Mucosa of rectum (tissue), 2 donors: ENCODE measurements around the gene C1QTNF12.

Source experiments
- H3K27ac ChIP-seq, 2 donors: one replicate each; pipeline ENCODE4 v1.7.0; 2013; ENCODE audit warnings: inconsistent platforms in 2 of 2, low read depth in 2 of 2, low read length in 2 of 2
- H3K27me3 ChIP-seq, 2 donors: one replicate each; pipeline ENCODE4 v1.7.0; 2013; ENCODE audit warnings: low read length in 2 of 2; ENCODE audit not compliant: control insufficient read depth in 2 of 2, insufficient read depth in 2 of 2
- H3K36me3 ChIP-seq, 2 donors: one replicate each; pipeline ENCODE4 v1.7.0; 2013; ENCODE audit warnings: low read length in 2 of 2; ENCODE audit not compliant: control insufficient read depth in 2 of 2, insufficient read depth in 2 of 2
- H3K4me1 ChIP-seq, 2 donors: one replicate each; pipeline ENCODE4 v1.7.0; 2013; ENCODE audit warnings: low read length in 2 of 2, mild to moderate bottlenecking in 1 of 2; ENCODE audit not compliant: control insufficient read depth in 2 of 2, insufficient read depth in 2 of 2
- H3K4me3 ChIP-seq, 2 donors: one replicate each; pipeline ENCODE4 v1.7.0; 2013; ENCODE audit warnings: low read length in 2 of 2
- H3K9ac ChIP-seq, 2 donors: one replicate each; pipeline ENCODE4 v1.7.0; 2013; ENCODE audit warnings: low read length in 2 of 2, low read depth in 1 of 2, mild to moderate bottlenecking in 1 of 2
- H3K9me3 ChIP-seq, 2 donors: one replicate each; pipeline ENCODE4 v1.7.0; 2013; ENCODE audit warnings: low read length in 2 of 2; ENCODE audit not compliant: control insufficient read depth in 2 of 2
- donor health status: healthy.
- donor health status: Normal muscosa, but diverticular disease.

Gene C1QTNF12

DNA sequence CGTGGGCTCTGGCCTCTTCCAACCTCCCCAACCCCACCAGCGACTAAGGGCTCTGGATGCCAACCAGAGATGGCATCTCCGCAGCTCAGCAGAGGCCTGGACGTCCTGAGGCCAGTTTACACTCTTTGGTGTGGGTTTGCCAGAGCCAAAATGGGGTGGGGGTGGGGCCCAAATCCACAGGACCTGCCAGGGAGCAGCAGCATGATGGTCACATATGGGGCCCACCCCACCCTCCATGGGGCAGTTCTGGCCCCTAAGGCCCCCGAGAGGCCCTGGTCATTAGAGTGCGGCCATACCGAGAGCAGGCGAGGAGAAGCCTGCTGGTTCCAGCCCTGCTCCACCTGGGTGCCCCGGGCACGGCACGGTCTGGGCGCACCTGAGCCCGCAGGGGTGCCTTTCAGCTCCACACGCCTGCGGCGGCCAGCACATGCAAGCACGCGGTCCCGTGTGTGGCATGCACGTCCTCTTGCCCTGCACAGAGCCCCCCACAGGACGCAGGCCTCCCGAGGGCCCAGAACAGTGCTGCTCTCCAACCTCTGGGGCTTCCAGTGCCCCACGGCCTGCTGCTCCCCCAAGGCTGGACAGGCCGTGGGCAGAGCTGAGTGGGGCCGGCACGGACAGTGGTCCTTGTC is 4.8 kb downstream of the C1QTNF12 start:
- no peaks in the 10 kb centered on the region for H3K36me3 ChIP-seq
- H3K9ac ChIP-seq, result no peak overlapping the region
- H3K4me1 ChIP-seq, result peaks cover 9 to 15% of the 10 kb centered on the region in 2 donors
- peaks cover 26 to 34% of the 10 kb centered on the region in 2 donors for H3K27me3 ChIP-seq
- H3K9me3 ChIP-seq, result no peaks in the 10 kb centered on the region
- H3K27ac ChIP-seq, result no peak overlapping the region
- no peak overlapping the region for H3K4me3 ChIP-seq

DNA sequence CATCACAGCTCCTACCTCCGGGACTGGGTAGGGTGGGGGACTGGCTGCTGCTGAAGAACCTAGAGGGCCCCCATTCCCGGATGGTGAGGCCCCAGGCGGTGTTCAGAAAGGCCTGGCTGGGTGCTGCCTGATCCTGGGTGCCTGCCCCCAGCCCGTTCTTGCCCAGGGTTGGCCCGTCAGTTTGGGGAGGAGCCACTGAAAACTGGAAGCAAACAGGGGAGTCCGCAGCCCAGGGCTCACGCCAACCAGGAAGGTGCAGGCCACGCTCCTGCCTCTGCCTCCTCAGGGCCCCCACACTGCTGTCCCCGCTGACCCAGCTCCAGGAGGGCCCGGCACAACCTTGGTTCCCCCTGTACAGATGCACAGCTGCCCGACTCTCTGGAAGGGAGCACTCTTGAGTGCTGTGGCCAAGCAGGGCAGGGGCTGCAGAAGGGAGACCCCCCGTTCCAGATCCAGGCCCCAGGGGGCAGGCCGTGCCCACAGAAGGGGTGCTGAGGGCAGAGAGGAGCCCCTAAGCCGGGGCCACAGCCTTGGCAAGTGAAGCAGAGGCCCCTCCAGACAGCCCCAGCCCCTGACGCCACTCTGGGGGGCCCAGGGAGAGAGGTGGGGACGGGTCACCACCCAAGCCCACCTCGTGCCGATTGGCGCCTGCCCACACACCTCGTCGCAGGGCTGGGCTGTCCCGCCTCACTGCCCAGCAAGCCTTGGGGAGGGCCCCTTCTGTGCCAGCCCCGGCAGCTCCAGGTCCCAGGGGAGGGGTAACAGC is 5.5 kb downstream of the C1QTNF12 start:
- H3K27me3 ChIP-seq, result peaks cover 23 to 39% of the 10 kb centered on the region in 2 donors
- H3K4me1 ChIP-seq, result peaks cover 9 to 15% of the 10 kb centered on the region in 2 donors
- H3K4me3 ChIP-seq, result no peak overlapping the region
- no peaks in the 10 kb centered on the region for H3K9me3 ChIP-seq
- no peak overlapping the region for H3K9ac ChIP-seq
- no peaks in the 10 kb centered on the region for H3K36me3 ChIP-seq
- no peak overlapping the region for H3K27ac ChIP-seq

DNA sequence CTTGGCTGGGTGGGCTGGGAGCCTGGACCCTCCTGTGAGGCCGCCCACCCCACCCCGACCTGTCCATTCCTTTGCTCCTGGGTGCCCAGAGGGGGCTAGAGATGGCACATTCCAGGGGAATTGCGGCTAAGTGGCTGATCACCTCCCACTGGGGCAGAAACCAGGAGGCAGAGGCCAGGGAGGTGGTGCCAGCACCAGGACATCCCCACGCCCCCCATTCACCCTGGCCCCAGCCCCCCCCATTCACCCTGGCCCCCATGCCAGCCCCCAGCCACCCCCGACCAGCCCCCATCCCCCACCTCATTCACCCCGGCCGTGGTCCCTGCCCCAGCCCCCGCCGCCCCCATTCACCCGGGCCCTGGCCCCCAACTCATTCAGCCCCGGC is 6.2 kb downstream of the C1QTNF12 start:
- Histone ChIP-seq H3K4me3 (no peak overlapping the region), H3K27me3 (peaks cover 23 to 35% of the 10 kb centered on the region in 2 donors), H3K4me1 (peaks cover 9 to 15% of the 10 kb centered on the region in 2 donors), H3K27ac (no peak overlapping the region), H3K9me3 (no peaks in the 10 kb centered on the region), H3K36me3 (no peaks in the 10 kb centered on the region), H3K9ac (no peak overlapping the region)

DNA sequence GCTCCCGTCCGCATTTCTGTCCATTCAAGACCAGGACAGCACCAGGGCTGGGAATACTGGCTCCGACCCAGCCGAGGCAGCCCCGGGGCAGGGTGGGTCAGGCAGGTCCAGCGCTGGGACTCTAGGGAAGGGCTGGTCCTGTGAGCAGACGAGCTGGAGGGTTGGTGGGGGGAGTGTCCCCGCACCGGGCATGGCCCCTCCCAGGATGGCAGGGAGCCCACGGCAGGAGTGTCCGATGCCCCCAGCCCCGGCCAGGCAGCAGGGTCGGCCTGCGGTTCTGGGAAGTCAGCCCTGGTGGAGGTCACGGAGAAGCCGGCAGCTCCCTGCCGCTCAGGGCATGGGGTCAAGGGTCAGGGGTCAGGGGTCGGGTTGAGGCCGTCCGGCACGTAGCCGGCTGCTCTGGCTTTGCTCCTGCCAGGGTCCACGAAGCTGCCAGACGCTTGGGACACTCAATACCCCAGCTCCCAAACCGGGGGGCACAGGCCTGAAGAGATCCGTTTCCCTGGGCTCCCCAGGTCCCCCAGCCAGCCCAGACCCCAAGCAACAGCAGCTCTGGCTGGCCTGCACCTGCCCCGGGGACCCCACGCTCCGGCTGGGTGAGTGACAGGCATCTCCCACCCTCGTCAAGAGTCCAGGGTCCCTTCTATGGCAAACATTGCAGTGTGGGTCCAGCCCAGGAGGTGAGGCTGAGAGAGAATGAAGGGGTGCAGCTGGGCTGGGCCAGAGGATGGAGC is 6.7 kb downstream of the C1QTNF12 start:
- Histone ChIP-seq H3K4me3 (no peak overlapping the region), H3K9me3 (no peaks in the 10 kb centered on the region), H3K4me1 (peaks cover 9 to 15% of the 10 kb centered on the region in 2 donors), H3K36me3 (no peaks in the 10 kb centered on the region), H3K27me3 (peaks cover 23 to 33% of the 10 kb centered on the region in 2 donors), H3K27ac (no peak overlapping the region), H3K9ac (no peak overlapping the region)

DNA sequence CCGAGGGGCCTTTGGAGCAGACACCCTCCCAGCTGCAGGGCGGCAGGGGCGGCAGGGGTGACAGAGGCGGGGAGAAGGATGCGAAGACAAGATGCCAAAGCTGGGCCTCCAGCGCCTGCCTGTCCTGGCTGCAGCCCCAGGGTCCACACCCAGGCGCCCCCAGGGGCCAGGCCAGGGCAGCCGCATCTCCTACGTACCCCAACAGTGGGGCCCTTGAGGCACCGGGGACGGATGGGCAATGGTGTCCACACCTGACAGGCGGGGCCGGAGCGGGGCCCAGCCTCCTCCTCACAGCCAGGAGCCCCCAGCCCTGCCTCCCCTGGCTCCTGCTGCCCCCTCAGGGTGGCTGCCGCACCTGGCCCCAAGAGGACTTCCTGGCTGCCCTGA is 7.3 kb downstream of the C1QTNF12 start:
- no peak overlapping the region for H3K4me3 ChIP-seq
- peaks cover 23 to 33% of the 10 kb centered on the region in 2 donors for H3K27me3 ChIP-seq
- H3K9ac ChIP-seq, result no peak overlapping the region
- peaks cover 0 to 1% of the 10 kb centered on the region in 2 donors for H3K36me3 ChIP-seq
- H3K4me1 ChIP-seq, result peaks cover 9 to 13% of the 10 kb centered on the region in 2 donors
- no peaks in the 10 kb centered on the region for H3K9me3 ChIP-seq
- H3K27ac ChIP-seq, result no peak overlapping the region

DNA sequence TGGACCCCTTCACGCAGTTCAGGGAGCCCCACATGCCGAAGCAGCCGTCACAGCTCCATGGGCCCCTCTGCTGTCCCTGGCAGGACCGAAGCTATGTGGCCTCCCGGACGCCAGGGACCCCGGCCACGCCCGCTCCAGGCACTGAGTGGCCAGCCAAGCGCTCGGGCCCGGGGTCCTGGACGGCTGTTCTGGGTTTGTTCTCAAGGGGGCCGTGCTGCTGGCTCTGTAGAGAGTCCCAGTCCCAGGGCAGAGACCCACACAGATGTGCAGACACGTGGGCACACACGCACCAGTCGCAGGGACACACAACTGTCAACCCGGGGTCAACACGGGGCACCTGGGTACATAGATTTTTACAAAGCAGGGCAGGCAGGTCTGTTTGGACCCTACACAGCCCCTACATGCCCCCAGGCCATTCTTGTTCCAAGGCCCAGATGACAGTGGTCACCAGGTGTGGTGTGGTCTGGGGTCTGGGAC is 7.8 kb downstream of the C1QTNF12 start:
- H3K27me3 ChIP-seq, result peaks cover 23 to 33% of the 10 kb centered on the region in 2 donors
- H3K9ac ChIP-seq, result peak overlapping the region in 1 of 2 donors; percentile 43
- H3K9me3 ChIP-seq, result no peaks in the 10 kb centered on the region
- no peak overlapping the region for H3K27ac ChIP-seq
- no peak overlapping the region for H3K4me3 ChIP-seq
- H3K36me3 ChIP-seq, result peaks cover 0 to 3% of the 10 kb centered on the region in 2 donors
- peaks cover 9% of the 10 kb centered on the region in 2 donors for H3K4me1 ChIP-seq

DNA sequence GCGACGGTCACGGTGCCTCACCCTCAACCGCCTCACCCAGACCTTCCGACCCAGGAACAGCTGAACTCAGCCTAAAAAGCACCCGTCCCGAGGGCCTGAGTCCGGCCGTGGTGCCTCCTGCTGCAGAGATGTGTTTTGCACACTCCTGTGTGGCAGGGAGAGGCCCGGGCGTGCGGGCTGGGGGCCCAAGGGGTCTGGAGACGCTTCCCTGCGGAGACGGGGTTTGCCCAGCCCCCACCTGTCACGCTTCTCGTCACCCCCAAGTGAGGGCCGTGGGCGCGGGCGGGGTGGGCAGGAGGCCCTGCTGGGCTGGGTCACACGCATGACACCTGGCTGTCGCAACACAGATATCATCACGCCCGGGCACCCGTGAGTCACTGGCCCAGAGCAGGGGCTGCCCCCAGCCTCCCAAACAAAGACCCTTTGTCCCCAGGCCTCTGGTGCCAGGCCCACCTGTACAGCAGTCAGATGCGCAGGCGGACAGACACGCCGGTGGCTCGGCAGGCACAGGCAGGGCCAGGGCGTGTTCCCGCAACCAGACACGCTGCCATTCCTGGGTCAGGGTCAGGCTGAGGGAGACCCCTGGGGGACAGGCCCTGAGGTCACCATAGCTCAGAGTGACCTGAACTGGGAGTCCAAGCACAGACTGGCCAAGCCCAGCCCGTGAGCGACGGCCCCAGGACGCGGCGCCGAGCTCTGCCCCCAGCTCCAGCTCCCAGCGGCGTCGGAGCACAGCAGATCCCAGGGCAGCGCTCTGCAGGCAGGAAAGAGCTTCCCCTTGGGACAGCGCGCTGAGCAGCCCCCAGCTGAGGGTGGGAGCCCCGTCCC is 8.4 kb downstream of the C1QTNF12 start:
- Histone ChIP-seq H3K4me1 (peaks cover 10% of the 10 kb centered on the region in 2 donors), H3K4me3 (peak overlapping the region in 1 of 2 donors; percentile 16), H3K27ac (no peak overlapping the region), H3K9me3 (no peaks in the 10 kb centered on the region), H3K9ac (peak overlapping the region in 1 of 2 donors; percentile 43), H3K36me3 (peaks cover 0 to 3% of the 10 kb centered on the region in 2 donors), H3K27me3 (peaks cover 23 to 33% of the 10 kb centered on the region in 2 donors)

DNA sequence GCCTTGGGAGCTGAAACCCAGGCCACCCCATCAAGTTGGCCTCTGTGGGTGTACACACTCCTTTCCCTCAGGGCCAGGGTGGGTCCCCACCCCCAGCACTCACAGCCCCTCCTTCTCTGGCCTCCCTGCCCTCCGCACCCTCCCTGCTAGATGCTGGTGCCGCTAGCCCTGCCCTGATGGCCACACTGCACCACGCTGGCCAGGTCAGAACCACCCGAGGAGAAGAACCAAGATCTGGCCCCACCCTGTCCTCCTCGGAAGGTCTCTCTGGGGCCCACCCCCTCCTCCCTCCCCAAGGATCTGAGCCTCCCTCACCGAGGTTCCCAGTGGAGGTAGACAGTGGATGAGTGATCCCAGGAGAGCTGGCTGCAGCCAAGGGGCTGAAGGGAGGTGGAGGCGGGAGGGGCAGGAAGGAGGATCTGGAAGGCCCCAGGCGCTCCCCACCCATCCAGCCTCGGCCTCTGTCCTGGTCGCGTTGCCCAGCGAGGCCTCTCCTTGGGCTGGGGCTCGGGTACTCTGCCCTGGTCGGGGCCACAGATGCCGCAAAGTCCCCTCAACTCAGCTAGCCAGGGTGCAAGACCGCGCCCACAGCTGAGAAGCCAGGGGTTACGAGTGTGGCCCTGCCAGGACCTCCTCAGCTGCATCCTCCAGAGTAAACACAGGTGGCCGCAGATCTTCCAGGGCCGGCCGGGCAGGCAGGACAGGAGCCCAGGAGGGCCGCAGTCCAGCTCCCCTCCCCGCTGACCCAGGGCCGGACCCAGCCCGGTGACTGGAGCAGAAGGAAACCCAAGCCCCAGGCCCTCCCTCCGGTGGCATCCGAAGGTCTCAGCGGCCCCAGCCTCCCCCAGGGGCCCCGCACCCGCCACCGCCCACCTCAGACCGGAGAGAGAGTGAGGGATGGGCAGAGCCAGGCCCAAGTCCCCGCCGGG is 9.3 kb downstream of the C1QTNF12 start:
- H3K9me3 ChIP-seq, result no peaks in the 10 kb centered on the region
- H3K4me3 ChIP-seq, result no peak overlapping the region
- H3K27ac ChIP-seq, result no peak overlapping the region
- H3K27me3 ChIP-seq, result peaks cover 23 to 33% of the 10 kb centered on the region in 2 donors
- H3K36me3 ChIP-seq, result peaks cover 0 to 3% of the 10 kb centered on the region in 2 donors
- no peak overlapping the region for H3K9ac ChIP-seq
- peaks cover 16 to 17% of the 10 kb centered on the region in 2 donors for H3K4me1 ChIP-seq
